ENCODE results near the gene COPS7A. TPM values are rescaled to one million over a fixed set of nuclear protein-coding genes. Genes with fewer than 3 reads are reported as not detected.

The COPS7A gene
- total RNA-seq, 1 donor, result 79.9 TPM

DNA sequence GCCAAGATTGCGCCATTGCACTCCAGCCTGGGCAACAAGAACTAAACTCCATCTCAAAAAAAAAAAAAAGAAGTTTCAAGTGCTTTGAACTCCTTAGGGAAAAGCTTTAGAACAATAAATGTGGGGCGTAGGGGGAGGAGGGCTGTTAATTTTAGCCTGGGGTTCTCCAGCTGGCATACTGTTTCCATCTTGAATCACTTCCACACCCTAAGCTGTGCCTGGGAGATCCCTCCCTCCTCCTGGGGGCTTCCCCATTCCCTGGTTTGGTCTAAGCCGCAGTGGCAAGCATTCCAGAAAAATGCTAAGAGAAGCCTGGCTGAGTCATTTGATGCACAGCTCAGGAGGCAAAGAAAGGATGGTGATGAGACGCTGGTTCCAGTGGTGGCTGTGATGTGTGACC, 32.4 kb upstream of the COPS7A start:
- no peak overlapping the region for H3K4me3 ChIP-seq (ENCODE audit: low read depth, low read length)
- TF ChIP-seq, protein P1, sequence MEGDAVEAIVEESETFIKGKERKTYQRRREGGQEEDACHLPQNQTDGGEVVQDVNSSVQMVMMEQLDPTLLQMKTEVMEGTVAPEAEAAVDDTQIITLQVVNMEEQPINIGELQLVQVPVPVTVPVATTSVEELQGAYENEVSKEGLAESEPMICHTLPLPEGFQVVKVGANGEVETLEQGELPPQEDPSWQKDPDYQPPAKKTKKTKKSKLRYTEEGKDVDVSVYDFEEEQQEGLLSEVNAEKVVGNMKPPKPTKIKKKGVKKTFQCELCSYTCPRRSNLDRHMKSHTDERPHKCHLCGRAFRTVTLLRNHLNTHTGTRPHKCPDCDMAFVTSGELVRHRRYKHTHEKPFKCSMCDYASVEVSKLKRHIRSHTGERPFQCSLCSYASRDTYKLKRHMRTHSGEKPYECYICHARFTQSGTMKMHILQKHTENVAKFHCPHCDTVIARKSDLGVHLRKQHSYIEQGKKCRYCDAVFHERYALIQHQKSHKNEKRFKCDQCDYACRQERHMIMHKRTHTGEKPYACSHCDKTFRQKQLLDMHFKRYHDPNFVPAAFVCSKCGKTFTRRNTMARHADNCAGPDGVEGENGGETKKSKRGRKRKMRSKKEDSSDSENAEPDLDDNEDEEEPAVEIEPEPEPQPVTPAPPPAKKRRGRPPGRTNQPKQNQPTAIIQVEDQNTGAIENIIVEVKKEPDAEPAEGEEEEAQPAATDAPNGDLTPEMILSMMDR (IDR thresholded peaks at IDR 0.05; ENCODE audit: insufficient read depth, low read depth, low read length), result no peak
- DNase-seq (ENCODE audit: low read depth), result peak; percentile 16

DNA sequence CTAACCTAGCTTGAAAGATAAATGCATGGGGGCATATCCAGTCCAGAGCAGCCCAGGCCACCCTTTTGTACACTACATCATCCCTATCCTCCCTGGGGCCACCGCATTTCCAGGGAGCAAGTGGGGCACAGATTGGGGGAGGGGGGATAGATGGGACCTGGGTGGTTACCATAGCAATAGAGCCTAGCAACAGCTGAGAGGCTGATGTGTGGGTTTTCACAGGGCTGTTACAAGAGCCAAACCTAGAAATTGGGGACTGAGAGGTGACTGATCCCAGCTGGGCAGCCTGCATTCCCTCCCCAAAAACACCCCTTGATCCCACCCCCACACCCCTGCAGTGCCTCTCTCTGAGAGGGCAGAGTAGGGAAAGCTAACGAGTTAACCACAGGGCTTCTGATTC, 31.0 kb upstream of the COPS7A start:
- no peak for DNase-seq (ENCODE audit: low read depth)
- no peak overlapping the region for H3K4me3 ChIP-seq (ENCODE audit: low read depth, low read length)
- TF ChIP-seq, protein P1 (IDR thresholded peaks at IDR 0.05; ENCODE audit: insufficient read depth, low read depth, low read length), result no peak

DNA sequence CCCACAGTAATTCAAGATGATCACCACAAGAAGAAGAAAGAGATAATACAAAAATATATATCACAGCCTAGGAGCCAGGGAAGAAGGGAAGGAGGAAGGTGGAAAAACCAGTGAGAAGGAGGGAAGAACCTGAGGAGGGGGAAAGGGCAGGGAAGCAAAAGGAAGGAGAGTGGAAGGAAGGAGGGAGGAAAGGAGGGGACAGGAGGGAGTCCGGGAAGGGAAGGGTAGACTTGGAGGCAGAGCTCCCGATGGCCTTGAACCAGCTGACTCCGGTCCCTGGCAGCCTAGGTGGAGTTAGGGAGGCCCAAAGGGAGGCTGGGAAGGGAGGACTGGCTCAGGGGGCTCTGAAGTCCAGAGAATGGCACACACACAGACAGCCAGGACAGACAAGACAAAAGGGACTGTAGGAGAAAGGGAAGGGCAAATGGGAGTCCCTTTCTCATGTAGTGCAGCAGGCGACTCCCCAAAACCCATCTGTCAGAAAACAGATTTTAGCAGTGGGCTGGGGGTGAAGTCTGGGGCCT, 30.0 kb upstream of the COPS7A start:
- no peak overlapping the region for H3K4me3 ChIP-seq (ENCODE audit: low read depth, low read length)
- no peak for DNase-seq (ENCODE audit: low read depth)
- TF ChIP-seq, protein P1 (IDR thresholded peaks at IDR 0.05; ENCODE audit: insufficient read depth, low read depth, low read length), result no peak

DNA sequence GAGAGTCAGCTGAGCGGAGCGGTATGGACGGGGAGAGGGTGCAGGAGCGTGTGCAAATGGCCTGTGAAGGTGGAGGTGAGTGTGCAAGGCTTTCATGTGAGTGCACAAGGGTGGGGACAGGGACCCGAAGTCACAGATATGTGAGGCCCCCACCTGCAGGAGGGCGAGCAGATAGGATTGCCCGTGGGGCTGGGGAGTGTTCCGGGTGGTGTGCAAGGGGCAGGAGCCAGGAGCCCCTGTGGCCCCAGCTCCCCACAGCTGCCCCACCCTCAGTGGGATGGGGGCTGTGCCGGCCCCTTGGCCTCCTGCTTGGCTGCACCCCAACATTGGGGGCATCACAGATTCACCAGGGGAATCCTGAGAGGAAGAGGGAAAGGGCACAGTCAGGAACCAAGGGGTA, 29.1 kb upstream of the COPS7A start:
- TF ChIP-seq, protein P1 (IDR thresholded peaks at IDR 0.05; ENCODE audit: insufficient read depth, low read depth, low read length), result no peak
- no peak for DNase-seq (ENCODE audit: low read depth)
- no peak overlapping the region for H3K4me3 ChIP-seq (ENCODE audit: low read depth, low read length)

DNA sequence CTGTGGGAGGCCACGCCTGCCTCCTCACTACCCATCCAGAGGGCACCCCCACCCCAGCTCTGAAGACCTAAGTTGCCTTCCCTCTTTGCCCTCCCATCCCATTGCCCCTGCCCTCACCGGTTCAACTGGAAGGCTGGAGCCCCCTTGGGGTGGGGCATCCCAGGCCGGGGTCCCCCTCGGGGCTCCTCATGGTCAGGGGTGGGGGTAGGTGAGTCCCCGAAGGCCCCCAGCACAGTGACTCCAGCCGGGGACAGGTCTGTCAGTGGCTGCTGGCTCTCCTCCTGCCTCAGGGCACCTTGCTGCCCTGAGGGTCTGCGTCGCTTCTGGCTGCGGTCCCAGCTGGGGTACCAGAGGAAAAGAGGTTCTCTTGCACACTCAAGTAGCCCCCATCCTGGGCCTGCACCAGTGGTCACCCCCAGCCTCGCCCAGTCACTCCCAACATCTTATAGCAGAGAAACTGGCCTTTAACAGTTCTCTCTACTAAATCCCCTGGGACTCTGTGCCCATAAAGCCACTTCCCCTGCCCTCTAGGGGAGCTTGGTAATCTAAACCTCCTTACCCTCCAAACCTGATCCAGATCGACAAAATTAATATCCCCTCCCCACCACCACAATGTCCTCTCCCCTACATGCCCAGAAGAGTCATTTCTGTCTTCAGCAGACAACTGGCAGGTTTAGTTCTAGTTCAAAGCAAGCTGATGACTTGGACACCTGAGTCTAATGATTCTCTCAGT, 28.4 kb upstream of the COPS7A start:
- no peak overlapping the region for H3K4me3 ChIP-seq (ENCODE audit: low read depth, low read length)
- no peak for DNase-seq (ENCODE audit: low read depth)
- TF ChIP-seq, protein P1 (IDR thresholded peaks at IDR 0.05; ENCODE audit: insufficient read depth, low read depth, low read length), result no peak

DNA sequence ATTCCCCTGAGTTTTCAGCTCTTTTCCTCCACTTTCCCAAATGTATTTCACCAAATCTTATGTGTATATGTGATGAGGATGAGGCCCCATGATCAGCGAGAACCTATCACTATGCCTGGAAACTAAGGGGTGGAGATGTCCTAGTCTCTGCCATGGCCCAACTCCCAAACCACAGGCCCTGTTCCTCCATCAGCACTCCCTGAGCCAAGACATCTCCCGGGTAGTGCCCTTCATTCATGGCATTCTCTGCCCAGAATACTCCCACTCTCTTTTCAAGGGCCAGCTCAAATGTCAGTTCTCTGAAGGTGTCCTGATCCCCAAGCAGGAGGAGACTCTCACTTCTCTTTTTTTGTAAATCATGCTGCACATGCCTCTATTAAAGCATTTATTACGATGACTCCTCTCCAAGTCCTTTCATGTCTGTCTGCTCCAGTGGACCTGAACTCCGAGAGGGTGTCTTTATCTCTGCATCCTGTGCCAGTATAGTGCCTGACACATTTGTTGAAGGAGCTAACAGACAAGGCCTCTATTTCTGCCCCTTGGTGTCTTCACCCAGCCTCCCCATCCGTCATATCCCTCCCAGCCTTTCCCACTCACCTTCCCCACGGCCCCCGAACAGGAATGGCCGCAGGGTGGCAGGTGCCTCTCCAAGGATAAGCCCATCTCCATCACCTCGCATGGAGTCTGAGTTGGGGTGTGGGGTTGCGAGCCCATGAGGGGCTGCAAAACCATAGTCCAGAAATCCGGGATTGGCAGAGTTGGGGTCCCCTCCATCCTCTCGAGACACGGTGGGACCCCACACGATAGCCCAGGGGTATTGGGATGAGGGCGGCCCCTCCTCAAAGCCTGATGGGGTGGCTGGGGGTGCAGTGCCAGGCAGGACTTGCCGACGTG, 26.9 kb upstream of the COPS7A start:
- DNase-seq (ENCODE audit: low read depth), result no peak
- TF ChIP-seq, protein P1 (IDR thresholded peaks at IDR 0.05; ENCODE audit: insufficient read depth, low read depth, low read length), result no peak

More for the DNA sequence above, 26.9 kb upstream of the COPS7A start:
- H3K4me3 ChIP-seq (ENCODE audit: low read depth, low read length), result no peak overlapping the region
